Measurements from ENCODE around the gene GATAD2A.
"Not testable (repeated sequence)": the region's sequence is repeated elsewhere in the genome, so short reads cannot be mapped to it uniquely, and the experiment has no call there.

The GATAD2A gene

GRCh38 chr19:19388568-19389555, 16.6 kb upstream of the GATAD2A start:
- DNase-seq: no peak

DNA sequence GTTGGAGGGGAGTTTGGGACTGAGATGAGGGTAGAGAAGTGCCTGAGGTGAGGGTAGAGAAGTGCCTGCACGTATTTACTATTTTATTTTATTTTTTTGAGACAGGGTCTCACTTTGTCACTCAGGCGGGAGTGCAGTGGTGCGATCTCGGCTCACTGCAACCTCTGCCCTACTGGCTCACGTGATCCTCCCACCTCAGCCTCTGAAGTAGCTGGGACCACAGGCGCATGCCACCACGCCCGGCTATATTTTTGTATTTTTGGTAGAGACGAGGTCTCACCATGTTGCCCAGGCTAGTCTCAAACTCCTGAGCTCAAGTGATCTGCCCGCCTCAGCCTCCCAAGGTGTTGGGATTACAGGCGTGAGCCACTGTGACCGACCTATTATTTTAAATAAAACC, 15.8 kb upstream of the GATAD2A start:
- DNase-seq: not testable (repeated sequence)

- not testable (repeated sequence) for DNase-seq
Measured at GRCh38 chr19:19394333-19394732, 11.1 kb upstream of the GATAD2A start.

GRCh38 chr19:19399733-19400433, 5.6 kb upstream of the GATAD2A start:
- DNase-seq: peak; percentile 17

- no peak for DNase-seq
Measured at GRCh38 chr19:19402656-19403372, 2.7 kb upstream of the GATAD2A start.

GRCh38 chr19:19403373-19403901, 2.0 kb upstream of the GATAD2A start:
- no peak for DNase-seq

GRCh38 chr19:19405971-19406877, 749 bp downstream of the GATAD2A start:
- DNase-seq: no peak

GRCh38 chr19:19406878-19407632, 1.6 kb downstream of the GATAD2A start:
- no peak for DNase-seq

DNA sequence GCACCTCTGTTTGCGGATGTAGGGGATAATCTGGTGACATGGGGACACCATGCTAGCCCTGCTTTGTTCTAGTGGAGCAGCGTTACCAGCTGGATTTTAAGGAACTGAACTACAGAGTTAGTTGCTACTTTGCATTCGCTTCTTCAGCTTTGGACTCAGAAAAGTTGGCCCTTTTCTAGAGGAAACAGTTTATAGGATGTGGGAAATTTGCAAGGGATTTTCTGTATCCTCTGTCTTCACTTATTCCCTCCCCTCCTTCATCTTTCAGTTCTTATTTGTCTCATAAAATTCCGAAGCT, 2.1 kb downstream of the GATAD2A start:
- no peak for DNase-seq

DNA sequence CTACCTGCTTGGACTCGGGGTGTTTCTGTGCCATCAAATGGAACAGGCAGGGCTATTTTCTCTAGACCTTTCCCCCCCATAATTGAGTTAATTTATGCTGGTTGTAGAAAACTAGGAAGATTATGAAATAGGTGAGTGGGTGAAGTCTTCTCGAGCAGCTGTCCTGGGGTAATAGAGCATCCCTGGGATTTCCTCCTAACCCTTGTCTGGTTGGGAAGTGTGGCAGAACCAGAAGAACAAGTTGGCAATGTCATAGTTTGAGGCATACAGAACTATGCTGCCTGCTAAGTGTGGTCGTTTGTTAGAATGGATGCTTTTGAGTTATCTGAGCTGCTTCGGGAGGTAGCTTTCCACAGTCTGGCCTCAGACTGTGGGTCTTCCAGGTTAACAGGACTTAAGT, 3.7 kb downstream of the GATAD2A start:
- DNase-seq: no peak

- DNase-seq: no peak
Measured at GRCh38 chr19:19409631-19410030, 4.2 kb downstream of the GATAD2A start.

- DNase-seq: no peak
Measured at GRCh38 chr19:19410553-19411550, 5.4 kb downstream of the GATAD2A start.

DNA sequence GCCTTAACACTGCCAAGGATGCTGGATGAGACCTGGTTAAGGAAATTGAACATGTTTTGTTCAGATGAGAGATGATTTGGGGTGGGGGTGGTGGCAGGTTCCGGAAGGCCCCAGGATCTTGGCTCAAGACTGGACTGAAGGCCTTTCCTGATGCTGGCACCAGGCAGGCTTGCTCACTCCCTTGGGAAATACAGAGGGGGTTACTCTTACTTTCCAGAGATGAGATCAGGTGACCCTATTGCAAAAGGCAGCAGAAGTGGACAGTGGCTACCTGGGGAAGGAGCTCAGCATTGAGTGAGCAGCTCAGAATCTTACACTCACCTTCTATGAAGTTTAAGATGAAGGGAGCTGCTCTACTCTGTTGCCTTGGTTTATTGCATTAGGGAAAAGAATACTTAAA, 10.8 kb downstream of the GATAD2A start:
- no peak for DNase-seq

DNA sequence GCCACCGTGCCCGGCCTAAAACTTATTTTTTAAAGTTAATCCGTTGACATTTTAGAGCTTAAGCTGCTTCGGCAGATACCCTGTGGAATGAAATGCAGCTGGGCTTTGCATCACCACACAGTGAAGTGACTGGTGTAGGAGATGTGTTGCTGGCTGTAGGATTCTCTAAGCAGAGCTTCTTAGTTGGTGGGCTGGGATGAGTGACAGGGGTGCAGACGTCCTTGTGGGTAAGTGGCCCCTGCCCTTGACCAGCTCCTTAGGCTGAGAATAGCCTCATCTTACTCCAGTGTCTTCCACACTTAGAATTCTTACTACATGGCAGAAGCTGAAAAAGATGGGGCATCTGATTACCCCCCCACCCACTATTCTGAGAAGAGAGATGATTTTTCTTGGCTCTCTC, 11.6 kb downstream of the GATAD2A start:
- DNase-seq: no peak

DNA sequence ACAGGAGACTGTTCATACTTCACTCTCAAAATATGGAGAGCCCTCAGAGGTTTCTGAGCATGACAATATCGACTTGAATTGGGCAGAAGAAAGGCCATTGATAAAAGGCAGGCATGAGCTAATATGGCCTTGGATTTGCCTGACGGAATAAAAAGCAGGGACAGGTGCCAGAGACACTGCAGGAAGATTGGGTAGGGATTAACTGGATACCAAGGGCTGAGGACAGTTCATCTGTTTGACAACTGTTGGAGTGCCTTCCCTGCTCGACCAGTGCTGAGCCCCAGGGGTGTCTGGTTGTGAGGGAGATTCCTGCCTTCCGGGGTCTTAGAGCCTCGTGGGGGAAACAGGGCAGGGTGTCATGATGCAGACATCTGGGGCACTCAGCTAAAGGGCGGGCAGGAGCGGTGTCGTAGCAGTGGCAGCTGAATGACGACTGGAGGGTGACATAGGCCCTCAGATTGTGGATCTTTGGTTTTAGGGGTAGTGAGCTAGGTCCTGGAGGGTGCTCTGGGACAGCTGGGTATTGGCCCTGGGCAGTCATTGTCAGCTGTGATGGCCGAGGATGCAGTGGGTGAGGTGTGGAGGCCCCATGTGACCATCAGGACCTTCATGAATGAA, 12.3 kb downstream of the GATAD2A start:
- peak; percentile 37 for DNase-seq

GRCh38 chr19:19418555-19419260, 13.2 kb downstream of the GATAD2A start:
- DNase-seq: no peak

GRCh38 chr19:19420570-19421298, 15.3 kb downstream of the GATAD2A start:
- peak; percentile 43 for DNase-seq

GRCh38 chr19:19421299-19421696, 15.8 kb downstream of the GATAD2A start:
- DNase-seq: peak; percentile 48
